Tibial artery (tissue), 4 donors: Measurements from ENCODE around the gene CACNA1B.

ENCODE experiments used
- DNase-seq, 2 donors: peaks; one replicate each; pipeline ENCODE4 v3.0.0-alpha.2; 2019
- H3K27ac ChIP-seq, 2 donors: fragments of 200-600 bp; sonication (generic) in 1 of 2; 1 replicate in 1 of 2; 2 replicates in 1 of 2; pipeline ENCODE4 v1.5.1; 2018 to 2019; ENCODE audit warnings: mild to moderate bottlenecking in 1 of 2
- H3K27me3 ChIP-seq, 2 donors: fragments of 200-600 bp; sonication (generic) in 1 of 2; one replicate each; pipeline versions ENCODE4 v1.5.1 to v1.6.0; 2016 to 2019
- H3K36me3 ChIP-seq, 3 donors: fragments of 200-600 bp; sonication (generic) in 2 of 3; one replicate each; pipeline ENCODE4 v1.5.1; 2016 to 2019; ENCODE audit warnings: mild to moderate bottlenecking in 2 of 3
- H3K4me1 ChIP-seq, 4 donors: fragments of 200-600 bp; sonication (generic) in 2 of 4; 1 replicate in 3 of 4; 2 replicates in 1 of 4; pipeline ENCODE4 v1.5.1; 2016 to 2019
- H3K4me3 ChIP-seq, 2 donors: fragments of 200-600 bp; sonication (generic) in 1 of 2; 1 replicate in 1 of 2; 2 replicates in 1 of 2; pipeline ENCODE4 v1.5.1; 2018 to 2019; ENCODE audit warnings: mild to moderate bottlenecking in 2 of 2
- H3K9me3 ChIP-seq, 3 donors: fragments of 200-600 bp; sonication (generic) in 1 of 3; one replicate each; pipeline ENCODE4 v1.5.1; 2016 to 2019
- CTCF ChIP-seq, 2 experiments: fragments of 200-600 bp in 1 of 2; fragments of 450-650 bp in 1 of 2; IDR thresholded peaks; one replicate each; pipeline ENCODE4 v1.5.1; 2017 to 2019; ENCODE audit warnings: antibody characterized with exemption in 2 of 2, mild to moderate bottlenecking in 1 of 2, moderate library complexity in 1 of 2
- intact Hi-C: fragments of 100-400 bp; cut with DNase I; formaldehyde crosslinking; loops from one replicate; pipeline ENCODE4 v1.15.0; 2023; ENCODE audit warnings: low total_unique reads

Gene CACNA1B

GRCh38 chr9:137876781-137877386, 698 bp upstream of the CACNA1B start:
- H3K9me3 ChIP-seq: no peaks in the 10 kb centered on the region
- H3K27ac ChIP-seq: no peak overlapping the region
- H3K4me1 ChIP-seq: peaks cover 0 to 11% (median 7%) of the 10 kb centered on the region in 4 donors
- H3K4me3 ChIP-seq: no peak overlapping the region
- intact Hi-C loops: no loop called here
- H3K36me3 ChIP-seq: no peaks in the 10 kb centered on the region
- DNase-seq: no peak
- TF ChIP-seq CTCF (IDR thresholded peaks at IDR 0.05): no peak
- peaks cover 0 to 65% of the 10 kb centered on the region in 2 donors for H3K27me3 ChIP-seq

GRCh38 chr9:137878146-137878941, 762 bp downstream of the CACNA1B start:
- Histone ChIP-seq H3K36me3 (no peaks in the 10 kb centered on the region), H3K27ac (no peak overlapping the region), H3K4me3 (peak overlapping the region in 1 of 2 donors; percentile 34), H3K4me1 (peaks cover 0 to 11% (median 7%) of the 10 kb centered on the region in 4 donors), H3K27me3 (peaks cover 0 to 70% of the 10 kb centered on the region in 2 donors), H3K9me3 (no peaks in the 10 kb centered on the region)
- TF ChIP-seq CTCF (IDR thresholded peaks at IDR 0.05): no peak
- intact Hi-C loops: no loop called here
- no peak for DNase-seq

GRCh38 chr9:137879052-137879451, 1.5 kb downstream of the CACNA1B start:
- H3K27ac ChIP-seq: no peak overlapping the region
- H3K4me3 ChIP-seq: peak overlapping the region in 1 of 2 donors; percentile 34
- TF ChIP-seq CTCF (IDR thresholded peaks at IDR 0.05): no peak
- no peaks in the 10 kb centered on the region for H3K36me3 ChIP-seq
- intact Hi-C loops: no loop called here
- DNase-seq: no peak
- no peaks in the 10 kb centered on the region for H3K9me3 ChIP-seq
- H3K4me1 ChIP-seq: peaks cover 0 to 11% (median 7%) of the 10 kb centered on the region in 4 donors
- H3K27me3 ChIP-seq: peaks cover 0 to 70% of the 10 kb centered on the region in 2 donors

GRCh38 chr9:137879566-137880150, 2.1 kb downstream of the CACNA1B start:
- Histone ChIP-seq H3K27me3 (peaks cover 0 to 69% of the 10 kb centered on the region in 2 donors), H3K4me1 (peaks cover 0 to 11% (median 7%) of the 10 kb centered on the region in 4 donors), H3K36me3 (no peaks in the 10 kb centered on the region), H3K4me3 (no peak overlapping the region), H3K27ac (no peak overlapping the region), H3K9me3 (no peaks in the 10 kb centered on the region)
- intact Hi-C loops: no loop called here
- TF ChIP-seq CTCF (IDR thresholded peaks at IDR 0.05): no peak
- DNase-seq: no peak

GRCh38 chr9:137880160-137880975, 2.8 kb downstream of the CACNA1B start:
- H3K27ac ChIP-seq: no peak overlapping the region
- no peak for DNase-seq
- peaks cover 0 to 11% (median 7%) of the 10 kb centered on the region in 4 donors for H3K4me1 ChIP-seq
- TF ChIP-seq CTCF (IDR thresholded peaks at IDR 0.05): no peak
- H3K9me3 ChIP-seq: no peaks in the 10 kb centered on the region
- H3K4me3 ChIP-seq: no peak overlapping the region
- no peaks in the 10 kb centered on the region for H3K36me3 ChIP-seq
- intact Hi-C loops: no loop called here
- peaks cover 0 to 62% of the 10 kb centered on the region in 2 donors for H3K27me3 ChIP-seq
